ENCODE measurements around the gene SPCS2.
"Not testable (repeated sequence)": the region's sequence is repeated elsewhere in the genome, so short reads cannot be mapped to it uniquely, and the experiment has no call there.

Gene SPCS2

DNA sequence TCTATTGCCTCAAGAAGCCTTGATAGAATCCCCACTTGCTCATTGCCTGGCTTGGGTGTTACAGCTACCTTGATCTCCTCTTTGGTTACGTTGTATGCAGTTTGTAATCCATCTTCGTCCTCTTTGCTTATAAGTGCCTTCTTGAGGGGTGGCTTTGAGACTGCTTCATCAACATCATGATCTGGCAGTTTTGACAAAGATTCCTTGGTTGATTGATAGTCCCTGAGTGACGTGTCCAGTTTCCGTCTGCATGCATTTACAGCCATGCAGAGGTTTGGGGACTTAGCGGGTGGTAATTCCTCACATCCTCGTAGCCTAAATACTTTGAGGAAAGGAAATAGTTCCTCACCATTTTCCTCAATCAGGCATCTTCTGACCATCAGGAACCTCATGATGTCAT, 62.8 kb downstream of the SPCS2 start:
- TF ChIP-seq SP1 (IDR thresholded peaks at IDR 0.05) (no peak), FOXA1 (IDR thresholded peaks at IDR 0.05) (no peak), ARNT (IDR thresholded peaks at IDR 0.05) (no peak), ELF4 (IDR thresholded peaks at IDR 0.05) (no peak), HDGF (IDR thresholded peaks at IDR 0.05; ENCODE audit: borderline replicate concordance) (no peak), TARDBP (IDR thresholded peaks at IDR 0.05) (no peak), CTBP1 (IDR thresholded peaks at IDR 0.05; ENCODE audit: borderline replicate concordance) (no peak), BHLHE40 (IDR thresholded peaks at IDR 0.05; ENCODE audit: borderline replicate concordance) (no peak), L3MBTL2 (conservative IDR thresholded peaks at IDR 0.05) (no peak), FOXK2 (IDR thresholded peaks at IDR 0.05) (no peak), NFRKB (IDR thresholded peaks at IDR 0.05) (no peak), ZNF384 (IDR thresholded peaks at IDR 0.05) (no peak), SUZ12 (IDR thresholded peaks at IDR 0.05) (no peak), FOXM1 (IDR thresholded peaks at IDR 0.05; ENCODE audit: borderline replicate concordance) (no peak), LEF1 (IDR thresholded peaks at IDR 0.05; ENCODE audit: borderline replicate concordance) (no peak)
- TF ChIP-seq, protein P1, sequence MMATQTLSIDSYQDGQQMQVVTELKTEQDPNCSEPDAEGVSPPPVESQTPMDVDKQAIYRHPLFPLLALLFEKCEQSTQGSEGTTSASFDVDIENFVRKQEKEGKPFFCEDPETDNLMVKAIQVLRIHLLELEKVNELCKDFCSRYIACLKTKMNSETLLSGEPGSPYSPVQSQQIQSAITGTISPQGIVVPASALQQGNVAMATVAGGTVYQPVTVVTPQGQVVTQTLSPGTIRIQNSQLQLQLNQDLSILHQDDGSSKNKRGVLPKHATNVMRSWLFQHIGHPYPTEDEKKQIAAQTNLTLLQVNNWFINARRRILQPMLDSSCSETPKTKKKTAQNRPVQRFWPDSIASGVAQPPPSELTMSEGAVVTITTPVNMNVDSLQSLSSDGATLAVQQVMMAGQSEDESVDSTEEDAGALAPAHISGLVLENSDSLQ (IDR thresholded peaks at IDR 0.05) = no peak
- no peak for DNase-seq (ENCODE audit: extremely low spot score)
- POLR2A ChIA-PET = no interaction called here
- CTCF ChIA-PET = interaction anchor here (2.0 kb wide), 1 partner anchor 11 kb away, joined by 11 read pairs; no protein-coding TSS in a partner anchor

DNA sequence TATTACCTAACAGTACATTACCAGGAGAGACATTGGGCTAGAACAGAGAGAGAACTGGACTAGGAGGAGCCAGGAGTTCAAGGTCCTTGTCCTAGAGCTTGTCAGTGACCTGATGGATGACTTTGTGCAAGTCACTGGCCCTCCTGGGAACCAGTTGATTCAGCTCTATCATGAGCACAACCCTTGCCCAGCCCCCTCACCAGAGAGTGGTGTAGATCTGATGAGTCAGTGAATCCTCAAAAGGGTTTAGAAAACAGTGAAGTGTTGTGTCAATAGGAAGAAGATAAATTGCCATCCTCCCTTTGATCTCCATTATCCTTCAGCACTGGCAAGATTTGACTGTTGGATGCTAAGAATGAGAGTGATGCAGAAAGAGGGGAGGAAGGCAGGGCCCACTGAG, 64.0 kb downstream of the SPCS2 start:
- ChIA-PET POLR2A (interaction anchor here (0.7 kb wide), 1 partner anchor 13 kb away, joined by 3 read pairs; no protein-coding TSS in a partner anchor), CTCF (no interaction called here)
- no peak for DNase-seq (ENCODE audit: extremely low spot score)
- TF ChIP-seq BHLHE40 (IDR thresholded peaks at IDR 0.05; ENCODE audit: borderline replicate concordance) (no peak), ZNF384 (IDR thresholded peaks at IDR 0.05) (no peak), HDGF (IDR thresholded peaks at IDR 0.05; ENCODE audit: borderline replicate concordance) (no peak), L3MBTL2 (conservative IDR thresholded peaks at IDR 0.05) (no peak), FOXM1 (IDR thresholded peaks at IDR 0.05; ENCODE audit: borderline replicate concordance) (no peak), ARNT (IDR thresholded peaks at IDR 0.05) (no peak), TARDBP (IDR thresholded peaks at IDR 0.05) (no peak)
- TF ChIP-seq, protein P1 (IDR thresholded peaks at IDR 0.05) = no peak

DNA sequence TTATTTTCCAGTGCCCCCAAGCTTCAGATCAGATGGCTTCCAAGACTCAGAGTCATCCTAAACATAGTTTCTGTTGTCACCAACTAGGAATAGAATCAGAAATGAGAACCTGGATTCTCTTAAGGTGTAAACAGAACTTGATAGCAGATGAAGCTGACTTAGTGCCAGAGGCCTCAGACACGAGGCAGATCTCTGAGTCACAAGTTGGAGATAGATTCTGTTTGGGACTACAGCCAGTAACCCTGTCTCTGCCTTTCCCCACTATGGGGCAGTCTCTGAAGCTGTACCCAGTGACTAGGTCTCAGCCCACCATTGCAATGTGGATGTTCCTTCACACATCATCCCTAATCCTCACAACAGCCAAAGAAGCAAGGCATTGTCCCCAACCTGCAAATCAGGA, 65.1 kb downstream of the SPCS2 start:
- no peak for DNase-seq (ENCODE audit: extremely low spot score)
- TF ChIP-seq CTBP1 (IDR thresholded peaks at IDR 0.05; ENCODE audit: borderline replicate concordance) (no peak), SP1 (IDR thresholded peaks at IDR 0.05) (no peak), TARDBP (IDR thresholded peaks at IDR 0.05) (no peak)
- TF ChIP-seq, protein P1 (IDR thresholded peaks at IDR 0.05) = no peak
- ChIA-PET POLR2A (interaction anchor here (0.6 kb wide), 1 partner anchor 54 kb away, joined by 3 read pairs; no protein-coding TSS in a partner anchor), CTCF (interaction anchor here (1.4 kb wide), 1 partner anchor 8 kb away, joined by 5 read pairs; no protein-coding TSS in a partner anchor)

DNA sequence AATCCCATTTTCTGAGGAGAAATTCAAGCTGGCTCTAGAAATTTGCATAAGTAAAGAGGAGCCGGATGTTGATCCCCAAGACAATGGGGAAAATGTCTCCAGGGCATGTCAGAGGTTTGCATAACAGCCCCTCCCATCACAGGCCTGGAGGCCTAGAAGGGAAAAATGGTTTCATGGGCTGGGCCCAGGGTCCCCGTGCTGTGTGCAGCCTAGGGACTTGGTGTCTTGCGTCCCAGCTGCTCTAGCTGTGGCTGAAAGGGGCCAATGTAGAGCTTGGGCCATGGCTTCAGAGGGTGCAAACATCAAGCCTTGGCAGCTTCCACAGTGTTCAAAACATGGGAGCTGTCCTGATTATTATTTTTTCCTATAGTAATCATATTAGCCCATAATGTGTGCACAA, 70.1 kb downstream of the SPCS2 start:
- POLR2A ChIA-PET; CTCF ChIA-PET; DNase-seq (ENCODE audit: extremely low spot score): not testable (repeated sequence)

DNA sequence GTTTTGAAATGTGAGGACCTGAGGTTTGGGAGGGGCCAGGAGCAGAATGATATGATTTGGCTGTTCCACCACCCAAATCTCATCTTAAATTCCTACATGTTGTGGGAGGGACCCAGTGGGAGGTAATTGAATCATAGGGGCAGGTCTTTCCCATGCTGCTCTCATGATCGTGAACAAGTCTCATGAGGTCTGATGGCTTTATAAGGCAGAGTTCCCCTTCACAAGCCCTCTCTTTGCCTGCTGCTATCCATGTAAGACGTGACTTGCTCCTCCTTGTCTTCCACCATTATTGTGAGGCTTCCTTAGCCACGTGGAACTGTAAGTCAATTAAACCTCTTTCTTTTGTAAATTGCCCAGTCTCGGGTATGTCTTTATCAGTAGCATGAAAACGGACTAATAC, 71.3 kb downstream of the SPCS2 start:
- CTCF ChIA-PET = interaction anchor here (0.7 kb wide), 1 partner anchor 171 kb away, joined by 4 read pairs; no protein-coding TSS in a partner anchor
- POLR2A ChIA-PET = not testable (repeated sequence)

DNA sequence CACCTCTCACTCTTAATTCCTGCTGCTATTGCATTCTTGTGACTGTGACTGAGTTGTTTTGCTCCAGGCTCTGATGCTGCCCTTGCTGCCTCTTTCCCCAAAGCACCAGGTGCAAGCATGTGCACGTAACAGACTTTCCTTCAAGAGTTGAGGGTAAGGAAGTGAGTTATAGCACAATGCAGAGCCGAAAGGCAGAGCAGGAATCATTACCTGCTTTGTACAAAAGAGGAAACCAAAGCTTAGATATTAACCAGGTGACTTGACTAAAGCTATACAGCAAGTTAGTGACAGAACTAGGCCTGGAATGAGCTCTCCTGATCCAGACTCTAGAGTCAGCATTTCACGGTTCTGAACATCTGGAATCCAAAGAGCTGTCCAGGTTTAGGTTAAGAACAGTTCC, 73.2 kb downstream of the SPCS2 start:
- no peak for DNase-seq (ENCODE audit: extremely low spot score)
- POLR2A ChIA-PET = no interaction called here
- TF ChIP-seq CTBP1 (IDR thresholded peaks at IDR 0.05; ENCODE audit: borderline replicate concordance) = no peak
- no peak for TF ChIP-seq NFRKB (IDR thresholded peaks at IDR 0.05)
- TF ChIP-seq ELF4 (IDR thresholded peaks at IDR 0.05) = no peak
- no peak for TF ChIP-seq L3MBTL2 (conservative IDR thresholded peaks at IDR 0.05)
- TF ChIP-seq LEF1 (IDR thresholded peaks at IDR 0.05; ENCODE audit: borderline replicate concordance) = no peak
- no peak for TF ChIP-seq HDGF (IDR thresholded peaks at IDR 0.05; ENCODE audit: borderline replicate concordance)
- no peak for TF ChIP-seq FOXM1 (IDR thresholded peaks at IDR 0.05; ENCODE audit: borderline replicate concordance)
- TF ChIP-seq ZNF384 (IDR thresholded peaks at IDR 0.05) = no peak
- TF ChIP-seq SUZ12 (IDR thresholded peaks at IDR 0.05) = no peak
- TF ChIP-seq ARNT (IDR thresholded peaks at IDR 0.05) = no peak
- no peak for TF ChIP-seq FOXA1 (IDR thresholded peaks at IDR 0.05)
- TF ChIP-seq BHLHE40 (IDR thresholded peaks at IDR 0.05; ENCODE audit: borderline replicate concordance) = no peak
- no peak for TF ChIP-seq TARDBP (IDR thresholded peaks at IDR 0.05)
- no peak for TF ChIP-seq FOXK2 (IDR thresholded peaks at IDR 0.05)
- TF ChIP-seq SP1 (IDR thresholded peaks at IDR 0.05) = no peak
- CTCF ChIA-PET = interaction anchor here (0.6 to 1.9 kb wide), 8 partner anchors 8 to 183 kb away, joined by 3 to 11 read pairs (median 4); no protein-coding TSS in a partner anchor

More for the DNA sequence above, 71.3 kb downstream of the SPCS2 start:
- DNase-seq (ENCODE audit: extremely low spot score) = not testable (repeated sequence)

DNA sequence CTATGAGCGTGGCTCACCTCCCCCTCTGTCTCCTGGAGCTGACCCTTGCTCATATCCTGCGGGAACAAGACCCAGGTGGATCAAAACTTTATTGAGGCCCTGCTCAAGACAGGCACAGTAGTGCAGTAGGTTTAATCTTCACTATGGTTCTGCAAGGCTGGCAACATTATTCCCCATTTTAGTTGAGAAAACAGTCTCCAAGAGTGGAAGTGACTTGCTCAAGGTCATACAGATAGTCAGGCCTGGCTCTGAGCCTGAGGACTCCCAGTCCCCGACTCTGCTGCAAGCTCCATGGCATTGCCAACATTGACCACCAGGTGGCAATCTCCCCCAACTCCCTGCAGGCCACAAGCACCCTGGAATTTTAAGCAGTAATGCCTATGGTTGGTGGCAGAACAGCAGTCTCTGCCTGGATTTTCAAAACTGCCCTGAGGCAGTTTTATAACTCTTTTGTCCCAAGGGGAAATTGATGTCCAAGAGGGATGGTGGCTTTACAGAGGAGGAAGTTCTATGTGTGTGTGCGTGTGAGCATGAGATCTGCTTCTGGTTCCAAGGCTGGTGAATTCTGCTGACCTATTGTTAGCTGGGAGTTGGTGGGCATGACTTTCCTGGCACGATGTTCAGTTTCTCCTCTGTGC, 73.8 kb downstream of the SPCS2 start:
- TF ChIP-seq ARNT (IDR thresholded peaks at IDR 0.05) = no peak
- TF ChIP-seq SP1 (IDR thresholded peaks at IDR 0.05) = no peak
- TF ChIP-seq TARDBP (IDR thresholded peaks at IDR 0.05) = no peak
- TF ChIP-seq CTBP1 (IDR thresholded peaks at IDR 0.05; ENCODE audit: borderline replicate concordance) = no peak
- TF ChIP-seq HDGF (IDR thresholded peaks at IDR 0.05; ENCODE audit: borderline replicate concordance) = no peak
- no peak for TF ChIP-seq FOXM1 (IDR thresholded peaks at IDR 0.05; ENCODE audit: borderline replicate concordance)
- TF ChIP-seq ZNF384 (IDR thresholded peaks at IDR 0.05) = no peak
- CTCF ChIA-PET = interaction anchor here (0.6 to 1.9 kb wide), 11 partner anchors 9 to 182 kb away, joined by 3 to 11 read pairs (median 4); no protein-coding TSS in a partner anchor
- POLR2A ChIA-PET = interaction anchor here (0.9 kb wide), 1 partner anchor 126 kb away, joined by 3 read pairs; no protein-coding TSS in a partner anchor
- DNase-seq (ENCODE audit: extremely low spot score) = peak; percentile 86

Data from HEK293T (cell line).